SKM-1 (cell line): ENCODE results near the gene CYP11A1.

ENCODE experiments used
- DNase-seq: peaks from one replicate; lab custom pipeline; 2025; ENCODE audit not compliant: unreplicated experiment; lab: John Stamatoyannopoulos, UW

Gene CYP11A1

DNA sequence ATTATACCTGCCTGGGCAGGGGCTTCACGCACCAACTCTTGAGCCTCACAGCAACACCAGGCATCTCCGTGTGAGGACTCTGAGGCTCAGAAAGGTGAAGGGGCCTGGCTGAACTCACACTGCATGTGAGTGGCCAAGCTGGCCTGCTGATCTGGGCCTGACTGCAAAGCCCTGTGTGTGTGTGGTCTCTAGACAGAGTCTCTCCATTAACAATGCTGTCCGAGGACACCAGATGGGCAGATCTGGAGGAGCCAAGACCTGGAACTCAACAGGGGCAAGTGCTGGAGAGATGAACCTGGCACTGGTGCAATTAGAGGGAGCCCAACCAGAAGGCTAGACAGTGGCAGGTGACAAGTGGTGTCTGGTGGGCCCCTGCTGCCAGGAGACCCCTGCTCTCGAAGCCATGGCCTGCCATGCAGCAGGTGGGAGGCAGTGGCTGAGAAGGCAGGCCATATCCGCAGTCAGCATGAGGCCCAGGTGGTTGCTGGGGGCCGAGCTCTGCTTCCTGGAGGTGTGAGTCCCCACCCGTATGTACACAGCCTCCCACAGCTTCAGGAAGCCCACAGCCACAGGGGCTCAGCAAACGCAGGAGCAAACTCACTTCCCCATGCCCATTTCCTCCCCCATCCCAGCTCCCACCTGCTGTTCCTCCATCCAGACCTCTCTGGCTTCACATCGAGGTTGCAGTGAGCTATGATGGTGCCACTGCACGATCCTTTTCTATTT, 39.0 kb downstream of the CYP11A1 start:
- DNase-seq = no peak

DNA sequence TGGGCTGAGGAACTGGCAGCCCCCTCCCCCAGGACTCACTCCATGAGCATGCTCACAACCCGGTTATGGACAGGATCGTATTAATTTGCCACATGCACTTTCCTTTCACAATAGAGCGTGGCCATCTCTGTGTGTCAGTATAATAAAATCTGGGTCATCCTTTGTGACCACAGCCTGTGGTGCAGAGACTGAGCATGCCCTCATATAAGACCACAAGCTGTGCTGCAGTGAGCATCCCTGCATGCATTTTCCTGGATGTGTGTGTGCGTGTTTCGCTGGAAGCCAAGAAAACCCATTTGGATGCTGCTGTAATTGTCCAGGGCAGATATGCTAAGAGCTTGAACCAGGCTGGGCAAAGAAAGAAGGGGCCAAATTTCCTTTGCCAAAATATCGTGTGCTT, 39.7 kb downstream of the CYP11A1 start:
- no peak for DNase-seq

DNA sequence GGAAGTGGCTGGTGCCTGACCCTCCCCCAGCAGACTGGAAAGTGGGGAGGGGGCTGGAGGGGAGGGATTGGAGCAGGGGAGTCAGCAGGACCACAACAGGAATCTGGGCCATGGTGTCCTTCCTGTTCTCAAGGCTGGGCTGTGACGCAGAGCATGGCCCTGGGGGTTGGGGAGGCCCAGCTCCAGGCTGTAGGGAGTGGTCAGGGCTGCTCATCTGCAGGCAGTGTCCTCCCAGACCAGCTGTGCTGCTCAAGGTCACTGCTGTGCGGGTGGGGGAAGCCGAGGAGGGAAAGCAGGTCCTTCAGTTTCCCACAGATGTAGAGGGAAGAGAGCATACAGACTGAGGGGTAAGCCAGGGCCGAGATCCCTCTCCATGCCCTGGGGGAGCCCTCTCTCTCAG, 40.7 kb downstream of the CYP11A1 start:
- DNase-seq = no peak

DNA sequence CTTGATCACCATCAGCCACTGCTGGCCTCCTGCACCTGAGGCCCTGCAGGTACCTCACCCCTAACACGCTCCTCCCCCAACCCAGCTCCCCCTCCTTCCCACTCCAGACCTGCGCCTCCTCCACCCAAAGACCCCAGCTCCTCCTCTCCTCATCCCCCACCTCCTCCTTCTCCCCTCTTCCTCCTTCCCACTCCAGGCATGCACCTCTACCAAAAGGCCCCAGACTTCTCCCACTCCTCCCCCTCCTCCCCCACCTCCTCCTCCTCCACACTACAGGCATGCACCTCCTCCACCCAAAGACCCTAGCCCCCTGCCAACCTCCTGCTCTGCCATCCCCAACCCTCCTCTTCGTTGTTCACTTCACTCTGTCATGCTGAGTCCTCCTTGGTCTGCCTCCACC, 42.7 kb downstream of the CYP11A1 start:
- no peak for DNase-seq

DNA sequence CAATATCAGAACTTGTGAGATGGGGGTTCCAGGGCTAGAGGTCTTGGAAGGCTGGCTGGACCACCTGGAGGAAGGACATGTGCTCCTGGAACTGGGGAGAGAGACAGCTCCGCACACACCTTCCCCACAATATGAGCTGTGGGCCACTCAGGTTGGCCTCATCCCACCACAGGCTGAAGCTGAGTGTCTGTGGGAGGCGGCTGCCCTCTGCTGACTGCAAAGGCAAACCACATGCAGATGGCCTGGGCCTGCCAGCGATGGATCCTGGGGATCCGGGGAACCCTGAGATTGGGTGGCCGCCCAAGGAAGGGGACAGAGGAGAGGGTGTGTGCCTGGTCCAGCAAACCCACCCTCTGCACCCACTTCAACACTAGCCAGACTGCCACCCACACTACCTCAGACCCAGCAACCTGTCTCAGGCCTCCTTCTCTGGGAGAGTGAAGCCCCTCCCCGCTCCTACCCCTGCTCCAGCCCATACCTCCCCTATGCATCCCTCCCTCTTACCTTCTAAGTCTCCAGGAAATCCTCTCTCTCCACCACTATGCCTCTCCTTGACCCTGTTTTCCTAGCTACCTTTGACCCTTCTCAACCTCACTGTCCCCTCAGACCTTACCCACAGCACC, 44.8 kb downstream of the CYP11A1 start:
- peak; percentile 12 for DNase-seq

DNA sequence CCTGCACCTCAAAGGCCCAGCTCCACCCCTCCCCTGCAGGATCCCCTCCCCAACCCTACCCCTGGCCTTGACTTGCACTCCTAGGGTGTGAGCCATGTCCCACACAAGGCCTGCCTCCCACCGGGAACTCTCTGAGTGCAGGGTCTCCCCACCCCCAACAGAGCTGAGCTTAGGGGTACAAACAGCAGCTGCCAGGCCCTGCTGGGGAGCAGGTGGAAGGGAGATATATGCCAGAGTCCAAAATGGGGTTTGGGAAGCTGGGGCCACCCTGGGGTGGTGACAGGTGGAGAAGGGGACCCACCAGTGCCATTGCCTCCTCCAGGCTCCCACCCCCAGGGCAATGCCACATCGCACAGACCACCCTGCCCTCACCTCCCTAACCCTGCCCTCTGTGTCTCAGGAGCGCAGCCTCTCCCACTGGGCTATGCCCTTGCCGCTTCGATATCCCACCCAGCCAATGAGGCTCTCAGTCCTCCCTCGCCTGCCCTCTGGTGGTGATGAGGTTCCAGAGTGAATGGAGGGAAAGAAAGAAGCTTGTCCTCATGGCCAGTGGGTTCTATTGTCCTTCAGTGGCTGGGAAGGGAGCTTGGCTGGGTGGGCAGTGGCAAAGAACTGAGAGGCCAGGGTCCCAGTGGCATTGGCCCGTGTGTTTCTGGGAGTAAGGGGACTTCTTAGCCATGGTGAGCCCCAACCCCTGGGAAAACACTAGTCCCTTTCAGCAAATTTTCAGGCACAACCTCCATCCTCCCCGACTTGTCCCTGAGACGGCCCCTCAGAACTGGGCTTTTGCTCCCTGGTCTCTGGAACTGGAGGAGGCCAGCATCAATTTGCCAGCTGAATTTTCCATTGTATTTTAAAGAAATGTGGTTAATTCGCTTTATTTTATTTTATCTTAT, 46.8 kb downstream of the CYP11A1 start:
- DNase-seq = peak; percentile 9

DNA sequence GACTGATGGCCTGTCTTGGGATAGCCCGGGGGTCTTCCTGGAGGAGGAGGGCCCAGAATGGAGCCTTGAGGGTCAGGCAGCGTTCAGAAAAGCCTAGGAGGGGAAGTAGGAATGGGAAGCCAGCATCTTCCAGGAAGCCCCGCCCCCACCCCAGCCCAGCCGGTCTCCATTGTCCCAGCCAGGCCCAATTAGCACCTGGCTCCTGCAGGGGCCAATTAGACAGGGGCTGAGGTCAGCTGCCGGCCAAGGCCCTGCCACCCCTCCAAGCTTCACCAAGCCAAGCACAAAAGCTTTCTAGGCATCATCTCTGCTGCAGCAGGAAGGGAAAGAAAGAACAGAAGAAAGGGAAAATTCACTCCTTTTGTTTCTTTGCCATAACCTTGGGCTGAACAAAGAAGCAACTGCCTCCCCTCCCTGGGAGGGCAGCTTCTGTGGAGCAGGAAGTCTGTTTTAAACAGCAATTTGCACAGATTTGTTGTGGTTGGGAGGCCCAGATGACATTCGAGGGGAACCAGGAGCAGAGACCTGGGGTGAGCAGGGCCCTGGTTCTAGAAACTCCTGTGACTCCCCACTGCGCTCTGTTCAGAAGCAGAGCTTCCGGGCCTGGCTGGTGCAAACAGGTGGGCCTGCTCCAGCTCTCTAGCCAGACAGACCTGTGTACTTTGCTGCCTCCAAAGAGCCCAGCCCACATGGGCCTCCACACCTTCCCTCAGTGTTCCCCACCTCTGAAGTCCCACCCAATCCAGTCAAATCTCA, 47.7 kb downstream of the CYP11A1 start:
- no peak for DNase-seq

DNA sequence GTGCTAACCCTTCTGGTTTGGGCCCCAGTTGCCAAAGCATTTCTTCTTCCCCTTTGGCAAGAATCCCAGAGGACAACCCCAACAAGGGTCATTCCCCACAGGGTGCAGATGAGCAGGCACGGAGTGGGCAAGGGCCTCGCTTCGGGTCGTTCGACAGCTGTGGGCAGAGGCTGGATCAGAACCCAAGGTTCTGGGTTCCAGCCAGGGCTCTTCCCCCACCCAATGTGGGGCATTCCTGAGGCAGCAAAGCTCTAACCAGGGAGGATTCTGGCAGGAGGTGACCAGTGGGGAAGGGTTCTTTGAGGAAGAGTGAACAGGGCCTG, 48.3 kb downstream of the CYP11A1 start:
- DNase-seq = no peak

DNA sequence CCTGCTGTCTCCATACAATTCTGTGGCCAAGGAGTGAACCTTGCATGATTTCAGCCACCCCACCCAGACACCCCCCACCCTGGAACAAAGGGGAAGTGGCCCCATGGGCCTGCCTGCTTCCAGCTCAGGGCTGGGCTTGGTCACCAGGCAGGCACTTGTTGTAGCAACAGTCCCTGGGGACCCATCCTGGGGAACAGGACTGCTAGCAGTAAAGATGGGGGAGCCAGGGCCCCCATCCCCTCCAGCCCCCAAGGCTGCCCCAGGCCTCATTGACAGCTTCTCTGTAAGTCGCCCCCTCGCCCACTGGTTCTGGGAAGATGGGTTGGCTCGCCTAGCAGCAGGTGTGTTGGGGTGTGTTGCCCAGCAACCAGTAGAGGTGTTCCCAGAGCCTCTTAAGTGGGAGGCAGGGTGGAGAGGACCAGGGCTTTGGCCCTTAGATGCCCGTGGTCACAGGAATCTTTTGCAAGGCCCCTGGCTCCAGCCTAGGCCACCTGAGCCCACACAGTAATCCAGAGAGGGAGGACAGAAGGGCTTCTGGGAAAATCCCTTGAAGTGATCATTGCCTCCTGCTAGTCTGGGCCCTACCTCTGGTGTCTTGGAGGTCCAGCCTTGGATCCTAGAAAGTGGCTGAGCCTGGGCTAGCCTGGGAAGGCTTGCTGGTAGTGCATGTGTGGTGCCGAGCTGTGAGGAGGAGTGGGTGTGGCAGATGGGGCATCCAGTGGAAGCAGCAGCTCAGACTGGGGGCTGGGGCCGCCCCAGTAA, 48.9 kb downstream of the CYP11A1 start:
- peak; percentile 20 for DNase-seq

DNA sequence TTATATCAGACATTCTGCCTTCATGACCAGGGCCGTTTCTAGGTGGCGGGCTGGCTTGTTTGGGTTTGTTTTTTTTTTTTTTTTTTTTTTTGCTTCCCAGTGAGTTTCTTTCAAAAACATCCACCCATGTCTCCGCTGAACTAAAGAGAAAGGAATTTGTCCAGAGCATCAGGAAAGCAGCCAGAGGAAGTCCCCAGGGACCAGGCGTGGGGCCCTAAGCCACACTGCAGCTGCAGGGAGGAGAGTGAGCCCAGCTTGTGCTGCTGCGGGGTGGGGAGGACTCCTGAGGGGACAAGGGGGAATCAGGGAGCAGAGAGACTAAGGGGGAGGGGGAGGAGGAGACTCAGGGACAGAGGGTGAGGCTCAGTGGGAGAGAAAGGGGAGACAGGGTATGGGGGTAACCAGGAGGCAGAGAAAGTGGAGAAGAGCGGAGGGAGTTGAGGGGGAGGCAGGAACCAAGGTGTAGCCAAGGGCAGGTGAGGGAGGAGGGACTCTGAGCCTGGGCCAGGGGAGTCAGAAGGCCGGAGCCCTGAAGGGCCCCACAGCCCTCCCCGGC, 49.5 kb downstream of the CYP11A1 start:
- no peak for DNase-seq

DNA sequence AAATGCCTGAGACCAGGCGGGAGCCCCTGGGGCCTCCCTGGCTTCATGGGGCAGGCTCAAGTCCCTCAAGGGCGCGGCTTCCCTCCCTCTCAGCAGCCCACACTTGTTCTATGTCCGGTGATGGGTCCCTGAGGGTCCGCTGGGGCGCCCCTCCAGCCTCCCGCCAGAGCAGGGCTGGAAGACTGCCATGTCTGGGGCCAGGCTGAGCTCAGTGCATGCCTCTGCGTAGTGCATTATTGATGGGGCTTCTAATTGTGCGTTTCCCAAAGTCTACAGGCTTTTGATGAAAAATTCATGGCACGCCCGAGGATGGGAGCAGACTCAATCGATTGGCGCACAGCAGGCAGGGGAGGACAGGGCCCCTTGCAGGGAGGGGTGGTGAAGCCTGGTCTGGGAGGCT, 51.3 kb downstream of the CYP11A1 start:
- no peak for DNase-seq

DNA sequence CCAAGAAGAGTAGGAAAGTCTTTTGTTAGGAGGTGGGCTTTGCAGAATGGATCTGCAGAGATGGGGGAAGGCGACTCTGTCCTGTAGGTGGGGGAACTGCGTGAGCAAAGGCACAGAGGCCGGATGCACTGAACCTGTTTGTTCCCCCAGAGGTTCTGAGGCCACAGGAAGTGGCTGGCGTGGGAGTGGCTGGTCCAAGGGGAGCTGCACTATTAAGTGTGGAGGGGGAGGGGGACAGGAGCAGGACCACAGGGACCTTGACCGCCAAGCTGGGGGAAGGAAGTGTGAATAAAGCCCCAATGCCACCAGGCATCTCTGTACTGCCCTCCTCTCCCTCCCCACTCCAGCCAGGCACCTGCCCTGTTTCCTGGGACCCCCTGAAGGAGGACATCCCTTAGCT, 51.8 kb downstream of the CYP11A1 start:
- DNase-seq = peak; percentile 11

DNA sequence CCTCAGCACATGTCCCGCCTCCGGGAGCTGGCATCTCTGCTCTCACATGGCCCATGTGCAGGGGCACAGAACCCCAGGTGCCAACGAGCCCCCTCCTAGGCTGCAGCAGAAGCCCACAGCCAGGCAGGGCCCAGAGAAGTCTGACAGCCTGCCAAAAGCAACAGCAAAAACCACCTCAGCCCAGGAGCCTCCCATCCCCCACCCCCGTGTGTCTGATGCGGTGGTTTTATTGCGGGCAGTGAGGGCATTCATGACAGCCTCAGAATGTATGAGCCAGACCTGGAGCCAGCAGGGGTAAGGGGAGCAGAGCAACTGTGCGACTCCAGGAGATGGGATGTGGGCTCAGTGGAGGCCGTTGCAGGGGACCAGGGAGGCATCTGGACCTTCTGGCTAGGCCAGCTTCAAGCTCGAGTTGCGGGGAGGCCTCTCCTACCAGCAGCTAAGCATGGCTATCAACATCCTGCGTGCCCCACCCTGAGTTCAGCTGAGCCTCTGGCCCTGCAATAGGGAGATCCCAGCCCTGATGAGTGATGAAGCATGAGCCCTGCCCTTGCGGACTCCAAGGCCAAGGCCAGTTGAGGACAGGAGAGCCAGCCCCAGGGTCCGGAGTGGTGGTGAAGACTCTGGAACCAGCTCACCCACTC, 52.5 kb downstream of the CYP11A1 start:
- DNase-seq = no peak

DNA sequence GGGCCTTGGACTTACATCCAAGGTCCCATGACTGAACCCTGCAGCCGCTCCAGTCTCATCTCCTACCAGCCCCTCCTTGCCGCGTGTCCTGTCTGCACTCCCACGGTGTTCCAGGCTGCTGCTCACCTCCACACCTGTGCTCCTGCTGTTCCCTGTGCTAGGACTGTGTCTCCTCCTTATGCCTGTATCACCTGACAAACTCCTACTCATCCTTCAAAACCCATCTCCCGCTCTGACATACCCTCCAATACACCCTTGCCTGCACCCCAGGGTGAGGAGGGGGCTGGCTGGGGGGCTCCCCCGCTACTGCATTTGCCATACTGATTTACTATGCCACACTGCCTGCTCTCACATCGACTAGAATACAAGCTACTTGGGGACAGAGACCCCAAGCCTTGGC, 53.6 kb downstream of the CYP11A1 start:
- no peak for DNase-seq

DNA sequence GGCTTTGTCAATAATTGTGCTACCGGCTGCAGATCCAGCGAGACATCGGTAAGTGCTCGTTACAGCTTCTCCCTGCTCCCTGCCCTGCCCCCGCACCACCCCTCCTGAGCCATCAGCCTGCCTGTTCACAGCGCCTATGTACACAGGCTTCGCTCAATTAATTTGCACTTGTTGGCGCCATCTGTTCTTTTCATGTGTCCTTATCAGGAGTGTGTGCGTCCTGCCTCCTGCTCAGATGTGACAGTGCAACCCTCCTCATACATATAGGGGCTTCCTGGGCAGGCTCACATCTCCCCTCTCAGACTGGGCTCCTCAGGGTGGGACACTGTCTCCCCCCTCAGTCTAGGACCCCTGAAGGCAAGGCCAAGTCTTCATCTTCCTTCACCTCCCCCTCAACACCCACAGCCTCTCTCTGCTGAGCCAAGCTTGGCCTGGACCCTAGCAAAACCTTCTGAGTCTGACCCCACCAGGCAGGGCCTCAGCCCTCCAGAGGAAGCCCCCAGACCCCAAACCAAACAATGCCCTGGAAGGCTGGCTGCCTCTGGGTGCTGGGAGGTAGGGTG, 54.9 kb downstream of the CYP11A1 start:
- no peak for DNase-seq

DNA sequence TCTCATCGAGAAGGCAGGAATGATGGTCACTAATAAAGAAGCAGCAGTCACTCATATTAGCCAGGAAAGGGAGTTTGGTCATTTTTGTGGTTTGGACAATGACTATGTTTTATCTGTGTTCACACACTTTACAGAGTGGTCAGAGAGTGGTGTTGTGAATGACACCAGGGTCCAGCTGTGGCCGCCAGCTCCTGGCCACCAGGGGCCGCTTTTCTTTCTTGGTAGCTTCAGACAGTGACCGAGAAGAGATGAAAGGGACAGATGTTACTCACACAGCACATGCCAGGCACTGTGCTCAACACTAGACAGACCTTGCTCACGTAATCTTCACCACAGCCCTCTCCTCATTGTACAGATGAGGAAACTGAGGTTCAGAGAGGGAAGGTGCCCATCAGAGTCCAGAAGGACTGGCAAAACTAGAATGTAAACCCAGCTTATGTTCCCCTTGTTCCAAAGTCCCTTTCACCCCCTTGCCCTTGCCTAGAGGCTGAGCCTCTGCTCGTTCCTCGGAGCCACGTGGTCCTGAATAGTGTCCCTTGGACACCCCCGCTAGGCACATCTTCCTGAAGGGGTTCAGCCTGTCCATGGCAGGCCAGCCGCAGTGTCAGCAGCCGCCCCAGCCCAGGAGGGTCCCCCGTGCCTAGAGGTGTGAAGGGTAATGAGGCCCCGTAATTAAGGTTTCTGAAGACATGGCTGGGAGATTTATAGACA, 55.6 kb downstream of the CYP11A1 start:
- DNase-seq = no peak

DNA sequence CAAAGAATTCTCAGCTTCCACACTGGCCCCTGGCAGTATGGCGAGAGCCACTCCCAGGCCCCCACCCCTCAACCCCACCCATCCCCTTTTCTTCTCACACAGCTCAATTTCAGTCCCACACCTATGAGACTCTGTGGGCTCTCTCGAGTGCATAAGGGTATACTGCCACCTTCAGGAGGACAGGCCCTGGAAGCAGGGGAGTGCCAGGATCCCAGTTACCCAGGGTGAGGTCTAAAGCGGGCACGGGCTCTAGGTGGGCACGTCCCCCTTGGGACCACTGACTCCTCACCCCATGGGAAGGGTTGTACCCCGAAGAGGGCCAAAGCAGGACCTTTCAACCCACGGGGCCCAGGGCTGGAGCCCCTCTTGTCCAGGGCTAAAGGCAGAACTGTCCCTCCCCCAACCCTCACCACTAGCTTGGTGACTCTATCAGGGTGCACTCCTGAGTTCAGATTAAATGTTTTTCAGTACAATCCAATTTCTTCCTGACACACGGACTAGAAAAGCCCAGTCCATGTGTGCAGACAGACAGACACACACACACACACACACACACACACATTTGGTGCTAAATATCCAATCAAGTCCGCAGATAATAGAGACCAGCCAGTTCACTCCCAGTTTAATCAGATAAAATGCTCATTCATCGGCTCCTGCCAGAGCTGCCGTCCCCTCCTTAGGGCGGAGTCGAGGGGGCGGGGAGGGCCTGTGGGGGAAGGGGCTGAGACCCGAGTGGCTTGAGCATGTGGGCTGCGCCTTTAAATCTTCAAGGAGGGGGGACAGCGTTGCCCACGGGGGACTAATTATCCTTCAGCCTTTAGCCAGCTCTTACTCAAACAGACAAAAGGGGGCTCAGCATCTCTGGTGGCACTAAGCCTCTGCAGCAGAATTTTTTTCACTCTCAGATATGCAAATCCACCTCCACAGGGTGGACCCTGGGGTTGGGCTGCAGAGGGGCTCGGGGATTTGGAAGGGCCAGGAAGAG, 59.3 kb downstream of the CYP11A1 start:
- no peak for DNase-seq

DNA sequence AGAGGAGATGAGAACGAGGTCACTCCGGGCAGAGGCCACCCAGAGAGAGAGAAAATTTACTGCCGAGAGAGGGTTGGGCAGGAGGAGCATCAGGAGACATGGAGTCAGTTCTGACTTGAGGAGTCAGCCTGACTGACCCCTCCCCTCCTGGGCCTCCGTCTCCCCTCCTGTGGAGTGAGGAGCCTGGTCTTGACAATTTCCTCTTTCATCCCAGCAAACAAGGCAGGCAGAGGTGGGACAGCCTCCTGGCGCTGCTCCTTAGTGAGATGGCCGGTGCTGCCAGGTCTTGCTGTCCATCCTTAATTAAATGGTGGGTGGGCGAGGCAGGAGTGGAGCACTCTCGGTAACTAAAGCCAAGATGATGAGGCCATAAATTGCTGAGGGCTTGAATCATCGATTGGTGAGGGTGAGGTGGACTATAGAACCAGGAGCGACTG, 60.6 kb downstream of the CYP11A1 start:
- no peak for DNase-seq
